IPS DF 4.7 (cell line): ENCODE results near the gene SMTNL2.
"Not testable (repeated sequence)": the region's sequence is repeated elsewhere in the genome, so short reads cannot be mapped to it uniquely, and the experiment has no call there.

ENCODE experiments used
- DNase-seq: peaks from one replicate; pipeline ENCODE4 v3.0.0-alpha.2; 2013; ENCODE audit warnings: low spot score; ENCODE audit errors: extremely low read depth

SMTNL2 gene

DNA sequence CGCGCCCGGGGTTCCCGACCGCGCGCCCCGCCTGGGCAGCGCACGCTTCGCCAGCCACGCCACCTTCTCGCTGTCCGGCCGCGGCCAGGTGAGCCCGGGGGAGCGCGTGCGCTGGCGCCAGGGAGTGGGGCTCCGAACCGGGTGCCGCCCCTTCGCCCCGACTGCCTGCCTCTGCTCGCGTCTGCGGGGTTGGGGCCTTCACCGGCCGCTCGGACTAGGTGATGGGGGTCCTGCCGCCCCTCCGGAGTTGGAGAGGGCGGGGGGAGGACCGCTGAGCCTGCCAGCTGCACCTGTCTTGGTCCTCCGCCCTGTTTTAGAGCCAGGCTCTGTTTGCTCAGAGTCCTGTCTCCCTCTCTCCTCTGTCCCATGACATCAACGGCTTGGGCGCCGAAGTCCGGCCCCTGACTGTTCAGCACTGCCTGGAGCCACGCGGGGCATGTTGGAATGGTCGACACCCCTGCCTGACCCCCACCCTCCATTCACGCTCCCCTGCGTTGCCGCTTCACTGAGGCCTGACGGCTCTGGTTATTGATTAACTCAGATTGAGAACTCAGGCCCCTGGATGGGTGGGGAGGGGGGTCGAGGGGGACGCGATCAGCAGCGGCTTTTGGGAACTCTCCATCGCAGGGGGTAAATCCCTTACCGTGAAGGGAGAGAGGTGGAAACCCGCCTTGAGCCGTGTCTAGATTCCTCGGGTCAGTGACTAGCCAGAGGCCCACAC lies 748 bp downstream of the SMTNL2 start:
- DNase-seq = no peak

DNA sequence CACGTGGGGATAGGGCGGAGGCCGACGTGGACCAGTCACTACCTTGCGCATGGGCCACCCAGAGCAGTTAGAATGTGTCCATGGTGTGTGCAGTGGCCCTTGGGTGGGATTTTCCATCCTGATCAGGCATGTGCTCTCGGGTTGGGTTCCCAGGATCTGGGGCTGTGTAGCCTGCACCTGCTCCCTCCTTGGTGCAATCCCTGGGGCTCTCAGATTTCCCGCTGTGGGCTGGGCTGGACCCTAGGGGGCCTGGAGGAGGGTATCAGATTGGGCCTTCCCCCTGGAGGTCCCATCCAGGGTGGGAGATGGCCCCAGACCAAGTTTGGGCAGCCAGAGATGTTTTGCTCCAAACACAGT lies 1.3 kb downstream of the SMTNL2 start:
- DNase-seq = no peak

DNA sequence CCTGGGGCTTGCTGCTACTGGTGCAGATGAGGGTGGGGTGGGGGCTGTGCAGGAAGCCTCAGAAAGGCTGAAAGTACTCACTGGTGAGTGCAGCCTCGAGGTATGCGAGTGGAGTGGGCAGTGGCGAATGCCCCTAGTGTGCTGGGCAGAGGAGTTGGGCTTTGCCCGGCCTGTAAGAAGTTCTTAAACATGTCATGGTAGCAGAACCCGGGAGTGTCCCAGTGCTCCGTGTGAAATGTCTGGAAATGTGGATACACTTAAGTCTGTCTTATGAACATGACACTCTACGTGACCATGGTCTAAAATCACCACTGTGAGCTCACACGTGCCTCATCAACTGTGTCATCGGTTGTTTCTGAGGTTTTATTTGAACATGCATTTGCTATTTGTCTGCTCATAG lies 1.7 kb downstream of the SMTNL2 start:
- no peak for DNase-seq

DNA sequence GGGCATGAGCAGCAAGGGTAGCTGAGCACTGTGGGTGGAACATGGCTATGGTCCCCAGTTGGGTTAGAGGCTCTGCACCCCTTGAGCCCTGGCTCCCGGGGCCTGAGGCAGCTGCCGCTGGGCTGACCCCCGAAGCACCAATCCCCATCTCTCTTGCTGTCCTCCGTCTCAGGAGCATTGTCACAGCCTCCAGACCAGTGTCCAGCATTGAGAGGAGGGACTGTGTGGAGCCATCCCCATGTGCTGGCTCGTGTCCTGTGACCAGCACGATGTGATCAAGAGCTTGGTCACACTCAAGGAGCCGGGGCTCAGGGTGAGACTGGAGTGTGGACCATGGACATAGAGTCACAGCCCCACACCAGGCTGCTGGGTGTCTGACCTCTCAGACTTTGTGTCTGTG lies 2.9 kb downstream of the SMTNL2 start:
- no peak for DNase-seq

GRCh38 chr17:4587803-4588202 lies 3.5 kb downstream of the SMTNL2 start:
- DNase-seq = no peak

DNA sequence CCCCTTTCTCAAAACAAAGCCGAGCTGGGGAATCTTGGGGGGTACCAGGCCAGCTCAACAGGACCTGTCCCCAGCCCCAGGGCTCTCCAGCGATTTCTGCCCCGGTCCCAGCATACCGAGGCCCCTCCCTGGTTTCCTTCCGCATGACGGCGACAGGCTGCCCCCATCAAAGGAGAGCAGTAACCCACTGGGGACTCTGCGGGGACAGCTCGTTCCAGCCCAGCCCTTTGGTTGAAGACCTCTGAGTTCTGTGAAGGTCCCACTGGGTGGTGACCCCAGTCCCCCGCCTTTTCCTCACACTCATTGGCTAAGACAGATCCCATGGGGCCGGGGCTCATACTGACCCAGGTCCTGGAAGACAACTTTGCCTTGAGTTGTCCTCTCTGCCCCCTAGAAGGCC lies 4.1 kb downstream of the SMTNL2 start:
- DNase-seq = no peak

DNA sequence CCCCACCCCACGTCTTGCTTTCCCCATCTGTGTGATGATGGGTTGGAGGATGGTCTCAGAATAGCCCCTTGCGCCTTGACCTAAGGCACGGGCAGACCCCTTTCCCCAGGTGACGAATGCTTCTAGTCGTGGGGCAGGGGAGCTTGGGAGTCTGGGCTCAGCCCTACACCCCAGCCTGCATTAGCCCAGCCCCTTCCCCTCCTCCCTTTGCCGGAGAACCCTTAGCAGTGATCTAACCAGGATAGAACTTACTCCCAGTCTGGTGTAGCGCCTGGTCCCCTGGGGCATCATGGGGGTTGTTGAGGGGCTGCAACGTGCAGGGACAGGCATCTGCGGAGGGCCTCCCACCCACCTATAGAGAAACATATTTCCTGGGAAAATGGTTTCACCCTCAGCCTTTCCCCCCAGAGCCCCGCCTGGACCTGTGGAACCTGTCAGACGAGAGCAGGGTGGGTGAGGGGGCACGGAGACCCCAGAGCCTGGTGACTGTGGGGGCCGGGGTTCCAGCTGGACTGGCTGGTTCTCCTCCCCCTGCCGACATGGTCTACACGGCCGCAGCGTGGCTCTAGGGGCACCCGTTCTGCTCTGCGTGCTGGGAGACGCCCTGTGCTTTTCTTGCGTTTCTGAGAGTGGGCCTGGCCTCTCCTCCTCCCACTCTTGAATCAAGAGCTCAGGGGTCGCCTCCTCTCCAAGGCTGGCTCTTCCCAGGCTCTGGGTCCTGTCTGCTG lies 4.7 kb downstream of the SMTNL2 start:
- DNase-seq = no peak

GRCh38 chr17:4590042-4590441 lies 5.7 kb downstream of the SMTNL2 start:
- DNase-seq = not testable (repeated sequence)

GRCh38 chr17:4590981-4591453 lies 6.7 kb downstream of the SMTNL2 start:
- DNase-seq = no peak

DNA sequence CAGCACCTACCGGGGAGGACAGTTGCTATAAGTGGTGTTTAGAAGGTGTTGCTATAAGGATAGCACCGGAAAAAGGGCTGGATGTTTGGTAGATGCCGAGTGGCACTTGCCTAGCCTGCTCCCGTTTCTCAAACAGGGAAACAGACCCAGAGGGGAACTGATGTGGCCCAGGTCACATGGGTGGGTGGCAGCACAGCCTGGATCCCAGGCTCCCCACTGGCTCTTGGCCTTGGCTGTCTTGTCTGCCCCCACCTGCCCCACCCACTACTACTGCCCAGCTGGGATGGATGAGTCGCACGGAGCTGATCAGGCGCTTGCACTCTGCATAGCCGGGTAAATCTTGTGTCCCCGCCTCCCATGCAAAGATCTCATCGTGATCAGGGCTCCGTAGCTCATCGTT lies 7.2 kb downstream of the SMTNL2 start:
- DNase-seq = no peak

- no peak for DNase-seq
Observed at GRCh38 chr17:4592240-4593005, 8.1 kb downstream of the SMTNL2 start.

- no peak for DNase-seq
Observed at GRCh38 chr17:4593021-4593421, 8.7 kb downstream of the SMTNL2 start.

DNA sequence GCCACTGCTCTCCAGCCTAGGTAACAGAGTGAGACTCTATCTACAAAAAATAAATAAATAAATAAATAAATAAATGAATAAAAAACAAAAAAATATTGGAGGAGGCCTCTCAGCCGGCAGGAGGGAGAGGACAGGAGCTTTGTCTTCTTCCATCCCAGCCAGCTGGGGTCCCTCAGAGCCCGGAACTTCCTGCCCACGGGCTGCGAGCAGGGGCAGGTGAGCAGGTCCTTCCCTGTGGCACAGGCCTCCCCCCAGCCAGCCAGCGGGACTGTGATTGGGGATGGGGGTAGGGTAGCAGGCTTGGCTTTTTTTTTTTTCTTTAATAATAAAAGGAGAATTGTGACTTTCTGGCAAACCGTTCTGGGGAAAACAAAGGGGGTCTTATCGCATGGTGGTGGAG lies 10.1 kb downstream of the SMTNL2 start:
- DNase-seq = no peak

DNA sequence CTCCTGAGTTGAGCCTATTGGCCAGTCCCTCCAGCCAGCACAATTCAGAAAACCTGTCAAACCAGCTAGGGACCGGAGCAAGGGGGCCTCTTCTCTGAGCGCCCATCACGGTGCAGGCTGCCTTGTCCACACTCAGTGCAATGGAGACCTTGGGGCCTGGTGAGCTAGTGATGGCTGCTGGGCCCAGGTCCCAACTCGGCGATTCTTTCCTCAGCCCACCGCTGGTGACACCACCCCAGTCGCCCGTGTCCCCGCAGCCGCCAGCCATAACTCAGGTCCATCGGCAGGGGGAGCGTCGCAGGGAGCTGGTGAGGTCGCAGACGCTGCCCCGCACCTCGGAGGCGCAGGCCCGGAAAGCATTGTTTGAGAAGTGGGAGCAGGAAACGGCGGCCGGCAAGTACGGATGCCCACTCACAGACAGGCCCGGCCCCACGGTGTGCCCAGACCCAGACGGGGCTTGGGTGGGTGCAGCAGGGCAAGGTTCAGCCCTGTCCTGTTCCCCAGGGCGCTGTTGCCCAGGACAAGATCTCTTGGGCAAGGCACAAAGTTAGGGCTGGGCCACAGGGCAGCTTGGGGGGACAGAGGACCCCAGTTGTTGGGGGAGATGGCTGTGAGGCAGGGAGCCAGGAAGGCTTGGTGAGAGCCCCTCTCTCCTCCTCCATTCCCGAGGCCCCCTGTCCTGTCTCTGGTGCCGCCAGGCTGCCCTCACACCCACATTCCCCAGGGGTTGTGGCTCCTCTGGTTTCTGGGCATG lies 10.8 kb downstream of the SMTNL2 start:
- no peak for DNase-seq

GRCh38 chr17:4595685-4596342 lies 11.5 kb downstream of the SMTNL2 start:
- DNase-seq = not testable (repeated sequence)

DNA sequence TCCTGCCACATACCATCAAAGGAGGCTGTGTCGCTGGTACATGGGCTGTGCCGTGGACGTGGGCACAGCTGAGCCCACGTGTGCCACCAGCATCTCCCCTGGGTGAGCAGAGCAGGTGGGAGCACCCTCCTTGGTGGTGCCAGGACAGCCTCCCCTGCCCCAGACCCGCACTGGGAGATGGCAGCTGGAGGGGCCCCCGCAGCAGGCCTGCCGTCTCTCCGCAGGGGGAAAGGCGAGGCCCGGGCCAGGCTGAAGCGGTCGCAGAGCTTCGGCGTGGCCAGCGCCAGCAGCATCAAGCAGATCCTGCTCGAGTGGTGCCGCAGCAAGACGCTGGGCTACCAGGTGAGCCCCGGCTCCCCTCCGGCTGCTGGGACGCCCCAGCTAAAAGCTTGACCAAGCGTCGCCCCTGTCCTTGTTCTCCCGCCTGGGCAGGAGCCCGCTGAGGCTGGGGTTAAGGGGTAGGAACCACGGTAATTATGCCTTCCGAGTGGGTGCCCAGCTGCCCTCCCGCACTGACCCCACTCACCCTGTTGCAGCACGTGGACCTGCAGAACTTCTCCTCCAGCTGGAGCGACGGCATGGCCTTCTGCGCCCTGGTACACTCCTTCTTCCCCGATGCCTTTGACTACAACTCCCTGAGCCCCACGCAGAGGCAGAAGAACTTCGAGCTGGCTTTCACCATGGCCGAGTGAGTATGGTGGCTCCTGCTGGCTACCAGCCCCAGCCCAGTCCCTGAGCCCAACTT lies 12.5 kb downstream of the SMTNL2 start:
- no peak for DNase-seq

GRCh38 chr17:4597975-4598374 lies 13.6 kb downstream of the SMTNL2 start:
- DNase-seq = no peak

- DNase-seq = no peak
Observed at GRCh38 chr17:4598776-4599504, 14.6 kb downstream of the SMTNL2 start.

- DNase-seq = no peak
Observed at GRCh38 chr17:4599505-4600281, 15.4 kb downstream of the SMTNL2 start.
